M059J (cell line): Measurements from ENCODE around the gene ROPN1B. TPM values are rescaled to one million over a fixed set of nuclear protein-coding genes. Genes with fewer than 3 reads are reported as not detected.

Source experiments
- DNase-seq: peaks from one replicate; pipeline ENCODE4 v3.0.0-alpha.2; 2012; ENCODE audit warnings: low read depth
- total RNA-seq: library from RNA; depleted of rRNA; stranded (reverse); fragments of >200 nt; shearing (Covaris generic); gene quantifications from 2 replicates; pipeline ENCODE4 v1.2.3, GENCODE V29; 2014; rRNA removed

ROPN1B gene
- total RNA-seq, 1 experiment from 2014 or later = 0.15 TPM

DNA sequence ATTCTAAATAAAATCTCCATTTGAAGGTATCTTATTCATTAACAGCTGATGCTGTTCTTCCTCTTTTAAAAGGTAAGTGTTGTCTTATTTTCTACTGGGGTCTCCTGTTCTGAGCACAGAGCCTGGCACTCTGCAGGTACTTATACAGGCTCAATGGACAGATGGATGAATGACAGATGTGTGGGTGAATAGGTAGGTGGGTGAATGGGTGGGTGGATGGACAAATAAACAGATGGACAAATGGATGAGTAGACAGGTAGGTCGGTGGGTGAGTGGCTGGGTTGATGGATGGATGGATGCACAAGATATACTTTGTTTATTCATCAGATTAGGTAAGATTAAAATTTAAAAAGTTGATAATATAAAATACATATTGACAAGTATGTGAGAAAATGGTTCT, 61.5 kb downstream of the ROPN1B start:
- no peak for DNase-seq

DNA sequence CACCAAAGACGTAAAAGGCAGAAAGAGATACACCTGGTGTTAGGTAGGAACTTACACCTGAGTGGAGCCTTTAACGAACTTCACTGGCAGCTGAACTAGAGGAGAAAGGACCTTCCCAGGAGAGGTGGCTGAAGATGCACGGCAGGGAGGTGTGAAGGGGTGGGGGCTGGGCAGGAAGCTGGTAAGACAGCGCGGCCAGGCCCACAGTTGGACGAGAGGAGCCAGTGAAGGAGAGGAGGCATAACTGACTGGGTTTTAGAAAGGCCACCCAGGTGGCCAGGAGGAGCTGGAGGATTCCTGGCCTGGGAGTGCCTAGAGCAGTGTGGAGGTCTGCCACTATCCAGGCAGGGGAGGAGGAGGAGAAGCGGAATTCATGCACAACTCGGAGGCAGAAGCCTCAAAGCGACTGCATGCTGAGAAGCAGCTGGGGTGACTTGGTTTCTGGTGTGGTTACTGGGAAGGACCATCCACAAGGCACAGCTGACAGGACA, 63.0 kb downstream of the ROPN1B start:
- DNase-seq = no peak

Other genes starting within 250 kb of the ROPN1B start
- gene SLC41A3, start 114.9 kb downstream of the ROPN1B start, total RNA-seq = 57.3 and 67.5 TPM in 2 replicates
- gene ALDH1L1, start 211.4 kb downstream of the ROPN1B start, total RNA-seq = 0.54 and 1.2 TPM in 2 replicates